HG02642 (cell line): ENCODE data around the gene ASB18.

Experiments used
- ATAC-seq: cut with Tn5 transposase; IDR thresholded peaks from one replicate; pipeline ENCODE4 v1.9.1; 2021; ENCODE audit warnings: mild to moderate bottlenecking; ENCODE audit not compliant: unreplicated experiment, poor library complexity

The ASB18 gene

DNA sequence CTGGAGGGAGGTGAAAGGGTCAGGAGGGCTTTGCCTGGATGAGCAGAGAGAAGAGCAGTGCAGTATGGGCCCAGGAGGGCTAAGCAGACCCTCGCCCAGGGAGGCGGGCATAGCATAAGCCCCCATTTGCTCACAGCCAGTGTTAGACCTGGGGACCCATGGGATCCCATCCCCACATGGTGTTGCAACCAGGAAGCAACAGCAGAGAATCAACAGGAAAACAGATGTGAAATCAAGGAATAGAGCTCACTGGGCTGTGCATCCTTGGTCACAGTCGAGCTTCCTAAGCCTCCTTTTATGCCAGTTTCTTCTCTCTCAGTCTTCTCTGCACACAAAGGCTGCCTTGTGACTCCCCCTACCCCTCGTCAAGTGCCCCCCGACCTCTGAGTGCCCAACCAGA lies 19.9 kb downstream of the ASB18 start:
- no peak for ATAC-seq

DNA sequence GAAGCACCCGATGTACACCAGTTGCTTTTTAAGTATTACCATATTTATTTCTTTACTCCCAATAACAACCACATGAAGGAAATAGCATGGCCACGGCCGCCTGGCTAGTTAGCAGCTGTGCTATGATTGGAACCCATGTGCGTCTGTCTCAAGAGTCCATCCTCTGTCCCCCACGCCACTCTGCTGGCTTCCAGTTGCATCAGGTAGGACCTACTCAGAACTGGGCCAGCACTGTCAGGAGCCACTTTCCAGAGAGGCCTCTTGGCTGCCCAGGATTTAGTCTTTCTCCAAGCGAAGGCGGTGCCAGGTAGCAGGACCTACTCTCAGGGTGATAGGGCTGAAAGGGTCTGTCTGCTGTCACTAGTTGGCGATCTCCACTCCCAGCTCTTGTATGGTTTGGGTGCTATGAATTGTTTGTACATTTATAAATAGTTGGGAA lies 22.1 kb downstream of the ASB18 start:
- no peak for ATAC-seq

DNA sequence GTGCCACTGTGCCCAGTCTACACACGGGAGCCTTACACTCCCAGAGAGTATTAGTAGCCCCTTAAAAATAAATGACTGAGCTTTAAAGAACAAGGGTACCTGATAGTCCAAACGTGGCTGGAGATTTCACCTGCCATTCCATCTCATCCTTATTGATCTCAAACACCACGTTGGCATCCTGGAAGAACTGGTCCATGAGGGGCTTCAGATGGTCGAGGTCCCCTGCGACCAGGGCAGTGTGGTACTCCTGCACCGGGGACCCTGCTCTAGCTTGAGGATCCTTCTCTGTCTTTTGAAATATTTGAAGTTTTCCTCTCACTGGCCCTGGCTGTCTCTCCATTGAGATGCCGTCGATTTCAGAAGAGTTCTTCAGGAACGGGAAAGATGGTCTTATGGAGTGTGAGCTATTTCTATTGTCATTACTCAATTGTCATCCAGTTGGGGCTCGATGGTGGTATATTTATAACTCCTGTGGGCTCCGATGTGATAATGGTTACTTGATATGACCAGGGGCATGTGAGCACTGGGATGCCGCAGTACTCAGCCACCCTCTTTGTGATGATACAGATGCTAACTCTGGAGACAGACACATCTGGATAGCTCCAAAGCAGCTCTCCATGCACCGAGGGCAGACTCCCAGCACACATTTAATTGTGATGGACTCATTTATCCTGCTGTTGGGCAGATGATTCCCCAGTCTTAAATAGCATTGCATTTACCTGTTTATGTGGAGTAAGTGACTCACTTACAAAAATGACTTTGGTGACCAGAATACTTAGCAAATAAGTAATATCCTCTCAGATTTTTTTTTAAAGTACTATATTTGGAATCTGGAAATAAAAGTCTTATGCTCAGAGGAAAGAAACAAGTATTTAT lies 22.8 kb downstream of the ASB18 start:
- ATAC-seq: no peak

DNA sequence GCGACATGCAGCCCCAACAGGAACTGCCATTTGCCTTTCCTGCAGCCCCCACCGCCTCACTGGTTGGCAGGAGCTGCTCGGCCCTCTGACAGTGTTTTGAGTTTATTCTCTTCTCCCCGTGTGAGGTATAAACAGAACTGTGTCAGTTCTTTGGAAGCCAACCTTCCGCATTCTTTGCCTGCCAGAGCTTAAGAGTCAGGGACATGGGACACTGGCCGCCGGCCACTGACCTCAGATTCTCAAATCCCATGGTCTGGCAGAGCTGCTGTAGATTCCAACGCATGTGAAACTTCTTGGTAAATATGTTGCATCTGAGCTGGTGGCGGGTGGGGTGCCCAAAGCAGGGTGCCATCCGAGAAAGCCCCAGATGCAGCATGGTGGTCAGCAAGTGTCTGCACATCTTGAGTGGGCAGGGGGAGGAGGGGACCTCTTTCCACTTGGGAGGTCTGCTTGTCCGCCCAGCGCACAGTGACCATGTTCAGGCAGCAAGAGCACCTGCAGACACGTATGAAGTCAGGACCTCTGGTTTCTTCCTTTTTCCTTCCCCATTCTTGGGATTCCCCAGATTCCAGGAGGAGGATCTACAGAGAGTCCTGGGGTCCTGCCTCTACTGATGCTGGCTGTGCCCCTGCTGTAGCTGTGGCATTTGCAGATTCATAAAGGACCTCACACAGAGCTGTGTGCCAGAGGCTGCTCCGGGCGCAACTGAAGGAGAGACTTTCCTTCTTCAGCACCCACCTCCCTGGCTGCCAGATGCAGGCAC lies 23.8 kb downstream of the ASB18 start:
- no peak for ATAC-seq

DNA sequence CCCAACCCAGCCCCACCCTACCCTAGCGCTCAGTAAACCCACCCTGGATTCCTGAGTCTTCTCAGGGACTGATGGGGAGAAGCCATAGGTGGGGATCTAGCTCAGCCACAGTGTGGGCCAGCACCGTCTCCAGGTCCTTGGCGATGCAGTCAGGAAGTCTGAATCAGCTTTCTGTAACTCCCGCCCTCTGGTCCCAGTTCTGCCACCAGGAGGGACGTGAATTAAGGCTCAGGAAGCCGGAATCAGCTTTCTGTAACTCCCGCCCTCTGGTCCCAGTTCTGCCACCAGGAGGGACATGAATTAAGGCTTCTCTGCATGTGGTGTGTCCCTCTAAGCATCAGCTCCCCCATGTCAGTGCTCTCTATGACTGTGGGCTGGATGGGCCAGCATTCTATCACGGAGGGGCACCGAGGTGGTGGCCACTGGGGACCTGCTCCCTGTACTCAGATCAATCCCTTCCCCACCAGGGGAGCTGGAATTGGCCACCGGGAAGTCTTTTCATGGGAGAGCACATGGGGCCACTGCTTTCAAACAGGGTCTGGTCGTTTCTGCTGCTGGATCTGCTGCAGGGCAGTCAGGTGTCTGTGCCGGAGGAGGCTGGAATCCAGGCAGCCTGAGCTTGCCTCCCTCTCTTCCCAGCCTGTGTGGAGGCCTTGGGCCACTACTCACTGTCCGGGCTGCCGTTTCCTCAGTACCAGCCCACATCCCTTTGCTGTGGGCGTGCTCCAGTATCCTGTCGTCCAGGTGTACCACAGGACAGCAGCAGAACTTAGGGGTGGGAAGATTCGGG lies 24.7 kb downstream of the ASB18 start:
- ATAC-seq: no peak

DNA sequence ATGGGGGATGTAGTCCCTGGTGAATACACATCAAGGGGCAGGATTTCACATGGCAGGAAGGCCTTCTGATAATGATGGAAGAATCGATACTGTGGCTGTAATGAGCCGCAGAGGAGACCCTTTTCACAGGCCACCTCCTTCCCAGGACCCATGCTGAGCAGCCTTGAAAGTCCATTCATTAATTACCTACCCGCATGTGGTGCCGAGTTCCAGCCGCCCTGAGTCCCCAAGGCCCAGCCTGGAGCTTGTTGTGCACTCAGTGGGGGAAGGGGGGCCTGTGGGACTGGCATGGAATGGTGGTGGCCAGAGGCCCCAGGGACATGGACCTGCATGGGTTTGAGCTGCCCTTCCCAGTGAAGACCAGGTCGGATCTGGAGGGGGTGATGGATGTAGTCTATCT lies 25.5 kb downstream of the ASB18 start:
- no peak for ATAC-seq

DNA sequence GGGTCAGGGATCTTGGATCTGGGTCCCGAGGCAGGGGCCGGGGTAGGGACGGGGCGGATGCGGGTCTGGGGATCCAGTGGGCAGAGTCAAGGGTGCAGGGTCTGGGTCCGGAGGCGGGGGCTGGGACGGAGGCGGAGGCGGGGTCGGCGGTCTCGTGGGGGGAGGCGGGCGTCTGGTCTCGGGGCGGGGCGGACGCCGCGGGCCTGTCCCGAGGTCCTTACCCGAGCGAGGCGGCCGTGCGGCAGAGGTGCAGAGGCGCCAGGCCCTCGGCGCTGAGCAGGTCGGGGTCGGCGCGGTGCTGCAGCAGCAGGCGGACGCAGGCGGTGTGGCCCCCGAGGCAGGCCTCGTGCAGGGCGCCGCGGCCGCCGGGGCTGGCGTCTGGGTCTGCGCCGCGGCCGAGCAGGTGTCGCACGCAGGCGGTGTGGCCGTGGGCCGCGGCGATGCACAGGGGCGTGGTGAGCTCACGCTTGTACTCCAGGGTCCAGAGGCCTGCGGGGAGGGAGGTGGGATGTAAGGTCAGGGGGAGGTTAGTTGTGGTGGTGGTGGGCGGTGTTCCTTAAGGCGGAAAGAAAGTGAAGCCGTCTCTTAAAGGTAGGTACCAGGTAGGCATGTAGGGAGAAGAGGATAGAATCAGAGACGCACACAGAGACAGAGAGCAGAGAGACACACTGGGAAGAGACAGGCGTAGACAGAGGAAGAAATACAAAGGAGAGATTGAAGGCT lies 26.6 kb downstream of the ASB18 start:
- ATAC-seq: no peak

DNA sequence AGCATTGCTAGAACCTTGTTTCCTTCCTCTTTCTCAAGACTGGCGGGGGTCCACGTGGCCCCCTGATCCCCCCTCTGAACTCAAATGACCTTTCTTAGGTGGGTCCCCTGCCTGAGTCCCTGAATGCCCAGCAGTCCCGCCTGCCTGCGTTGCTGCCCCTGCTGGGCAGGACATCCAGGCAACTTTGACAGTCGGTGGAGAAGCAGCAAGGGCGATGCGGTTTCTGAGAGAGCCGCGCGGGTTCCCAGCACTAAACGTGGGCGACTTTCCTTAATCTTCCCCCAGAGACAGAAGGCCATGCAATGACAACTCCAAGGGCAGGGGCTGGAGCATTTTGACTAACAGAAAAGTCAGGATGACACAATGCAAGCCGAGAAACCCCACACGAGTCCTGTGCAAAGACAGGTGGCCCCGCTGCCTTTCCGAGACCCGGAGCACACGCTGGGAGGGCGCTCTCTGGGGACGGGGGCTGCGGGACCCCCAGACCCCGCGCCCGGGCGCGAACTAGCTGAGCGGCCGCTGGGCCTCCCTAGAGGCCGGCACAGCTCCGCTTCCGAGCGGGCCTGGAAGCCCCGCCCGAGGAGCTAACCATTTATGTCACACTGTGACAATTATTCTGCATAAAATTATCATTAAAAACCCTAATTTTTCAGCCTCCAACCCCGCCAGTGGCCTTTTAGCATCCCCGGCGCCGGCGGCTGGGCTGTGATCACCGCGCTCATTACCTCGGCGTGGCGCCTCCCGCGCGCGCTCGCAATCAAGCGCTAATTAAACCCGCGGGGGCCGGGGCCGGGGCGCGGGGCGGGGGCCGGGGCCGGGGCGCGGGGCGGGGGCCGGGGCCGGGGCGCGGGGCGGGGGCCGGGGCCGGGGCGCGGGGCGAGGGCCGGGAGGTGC lies 27.4 kb downstream of the ASB18 start:
- ATAC-seq: no peak

DNA sequence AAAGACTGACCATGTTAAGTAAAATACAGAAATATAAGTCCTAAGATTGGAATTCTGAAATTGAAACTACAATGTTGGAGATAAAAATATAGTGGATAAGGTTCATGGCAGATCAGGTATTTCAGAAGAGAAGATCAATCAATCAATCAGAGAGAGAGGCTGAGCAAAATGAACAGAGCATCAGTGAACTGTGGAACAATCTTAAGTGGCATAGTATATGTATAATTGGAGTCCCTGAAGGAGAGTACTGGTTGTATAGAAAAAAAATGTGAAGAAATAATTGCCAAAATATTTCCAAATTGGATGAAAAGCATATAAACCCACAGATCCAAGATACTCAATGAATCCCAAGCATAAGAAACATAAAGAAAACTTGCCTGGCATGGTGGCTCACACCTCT lies 35.0 kb downstream of the ASB18 start:
- ATAC-seq: no peak

DNA sequence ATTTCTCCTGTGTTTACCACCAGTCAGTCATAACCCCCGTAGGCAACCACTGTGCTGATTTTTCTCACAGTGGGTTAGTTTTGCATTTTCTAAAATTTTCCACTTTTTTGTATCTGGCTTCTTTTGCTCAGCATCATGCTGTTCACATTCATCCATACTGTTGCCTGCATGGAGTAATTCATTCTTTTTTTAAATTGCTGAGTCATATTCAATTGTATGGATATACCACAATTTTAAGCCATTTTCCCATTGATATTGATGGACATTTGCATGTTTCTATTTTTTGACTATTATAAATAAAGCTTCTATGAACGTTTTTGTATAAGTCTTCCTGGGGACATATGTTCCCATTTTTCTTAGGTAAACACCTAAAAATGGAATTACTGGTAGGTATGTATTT lies 40.5 kb downstream of the ASB18 start:
- no peak for ATAC-seq

DNA sequence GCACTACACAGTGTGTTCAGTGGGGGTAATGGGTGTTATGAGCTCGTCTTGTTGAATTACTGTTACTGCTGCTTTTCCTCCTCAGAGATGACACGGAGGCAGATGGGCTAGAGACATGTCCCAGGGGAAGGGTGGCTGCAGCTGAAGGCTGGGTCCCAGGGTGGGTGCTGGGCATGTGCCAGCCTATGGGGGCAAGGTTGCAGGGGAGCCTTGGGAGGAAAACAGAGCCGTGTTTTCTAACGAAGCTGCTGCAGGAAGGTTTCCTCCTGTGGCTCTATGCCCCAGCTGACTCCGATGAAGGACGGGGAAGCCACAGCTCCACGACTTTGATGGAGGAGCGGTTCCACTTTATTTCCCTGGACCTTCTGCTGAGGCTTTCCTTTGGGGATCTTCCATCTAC lies 42.4 kb downstream of the ASB18 start:
- no peak for ATAC-seq

DNA sequence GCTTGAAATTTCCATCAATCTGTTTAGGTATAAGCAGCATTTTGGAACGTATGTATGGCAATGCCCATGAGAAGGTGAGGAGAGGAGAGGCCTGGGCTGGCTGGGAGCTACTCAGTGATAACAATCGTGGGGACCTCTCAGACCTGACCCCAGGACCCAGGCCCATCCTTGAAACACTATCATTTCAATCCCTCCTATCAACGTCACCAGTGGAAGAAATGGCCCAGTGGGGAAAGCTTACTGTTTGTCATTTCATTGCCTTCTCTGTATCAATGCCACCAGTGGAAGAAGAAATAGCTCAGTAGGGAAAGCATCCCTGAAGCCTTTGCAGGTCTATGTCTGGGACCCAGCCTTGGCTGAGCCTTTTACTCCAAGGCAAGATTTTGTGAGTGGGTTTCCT lies 44.8 kb downstream of the ASB18 start:
- no peak for ATAC-seq

DNA sequence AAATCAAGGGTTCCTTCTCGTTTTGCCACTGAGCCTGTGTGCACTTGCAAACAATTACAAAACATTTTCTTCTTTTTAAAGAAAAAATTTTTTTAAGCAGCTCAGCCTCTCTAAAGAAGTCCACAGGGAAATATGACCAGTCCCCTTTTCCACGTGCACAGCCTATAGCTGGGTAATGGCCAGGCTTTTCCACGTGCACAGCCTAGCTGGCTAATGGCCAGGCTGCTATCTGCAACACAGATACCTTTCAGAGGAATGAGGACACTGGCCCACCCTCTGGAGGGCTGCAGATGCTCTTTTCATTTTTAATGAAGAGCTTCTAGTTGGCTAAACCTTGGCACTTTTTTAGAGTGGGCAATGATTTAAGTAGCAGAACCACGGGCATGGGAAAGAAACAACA lies 46.3 kb downstream of the ASB18 start:
- ATAC-seq: no peak

DNA sequence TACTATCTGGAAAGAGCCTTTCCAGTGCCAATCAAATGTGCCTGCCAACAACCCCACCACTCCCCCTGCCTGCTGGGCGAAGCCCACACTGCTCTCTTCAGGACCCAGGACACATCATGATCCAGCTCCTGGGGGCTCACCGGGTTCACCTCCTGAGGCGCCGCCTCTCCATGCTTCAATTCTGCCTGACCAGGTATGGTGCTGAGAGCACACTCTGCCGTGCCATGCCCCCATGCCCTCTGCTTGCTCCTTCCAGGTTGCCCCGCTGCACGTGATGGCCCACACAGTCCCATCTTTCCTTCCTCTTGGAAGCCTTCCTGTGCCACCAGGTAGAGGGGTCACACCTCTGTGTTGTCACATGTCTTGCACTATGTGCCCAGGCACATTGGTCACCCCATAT lies 47.5 kb downstream of the ASB18 start:
- ATAC-seq: no peak

DNA sequence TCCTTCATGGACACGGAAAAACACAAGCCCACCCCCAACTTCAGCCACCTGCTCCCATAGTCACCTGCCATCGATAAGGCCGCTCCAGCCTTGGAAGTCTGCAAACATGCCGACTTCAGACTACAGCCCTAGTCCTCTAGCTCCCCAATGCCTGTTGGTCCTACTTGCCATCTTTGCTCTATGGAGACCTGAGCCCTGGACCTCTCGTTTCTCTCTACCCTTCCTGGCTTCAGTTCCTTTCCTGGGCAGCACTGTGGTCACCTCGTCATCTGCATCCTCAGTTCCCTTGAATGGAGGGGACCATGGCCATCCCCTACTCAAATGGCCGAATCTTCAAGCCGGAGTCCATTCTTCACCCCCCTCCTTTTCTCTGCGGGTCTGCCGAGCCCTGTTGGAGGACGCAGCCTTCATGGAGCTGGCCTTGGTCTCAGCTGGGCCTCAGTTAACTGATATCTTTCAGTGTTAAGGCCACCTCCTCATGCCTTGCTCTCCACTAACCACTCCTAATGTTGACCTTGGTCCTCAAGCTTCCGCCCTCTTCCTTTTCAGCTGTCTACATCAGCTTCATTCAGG lies 48.4 kb downstream of the ASB18 start:
- ATAC-seq: no peak

DNA sequence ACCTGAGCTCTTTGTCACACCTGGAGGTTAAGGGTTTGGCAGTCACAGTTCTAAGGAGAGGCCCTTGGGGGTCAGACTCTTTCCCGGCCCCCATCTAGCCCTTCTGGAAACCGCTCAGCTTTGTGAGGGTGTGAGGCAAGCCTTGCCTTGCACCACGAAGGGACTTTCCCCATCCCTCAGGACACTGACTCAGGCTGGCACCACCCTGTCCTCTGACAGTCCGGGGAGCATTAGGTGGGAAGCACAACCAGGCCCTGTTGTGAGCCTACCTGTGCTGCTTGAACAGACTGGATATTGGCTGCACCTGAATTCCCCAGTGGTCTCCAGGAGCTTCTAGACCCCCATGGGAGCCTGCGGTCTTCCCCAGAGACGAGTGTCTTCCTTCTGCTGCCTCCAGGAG lies 49.0 kb downstream of the ASB18 start:
- ATAC-seq: no peak

DNA sequence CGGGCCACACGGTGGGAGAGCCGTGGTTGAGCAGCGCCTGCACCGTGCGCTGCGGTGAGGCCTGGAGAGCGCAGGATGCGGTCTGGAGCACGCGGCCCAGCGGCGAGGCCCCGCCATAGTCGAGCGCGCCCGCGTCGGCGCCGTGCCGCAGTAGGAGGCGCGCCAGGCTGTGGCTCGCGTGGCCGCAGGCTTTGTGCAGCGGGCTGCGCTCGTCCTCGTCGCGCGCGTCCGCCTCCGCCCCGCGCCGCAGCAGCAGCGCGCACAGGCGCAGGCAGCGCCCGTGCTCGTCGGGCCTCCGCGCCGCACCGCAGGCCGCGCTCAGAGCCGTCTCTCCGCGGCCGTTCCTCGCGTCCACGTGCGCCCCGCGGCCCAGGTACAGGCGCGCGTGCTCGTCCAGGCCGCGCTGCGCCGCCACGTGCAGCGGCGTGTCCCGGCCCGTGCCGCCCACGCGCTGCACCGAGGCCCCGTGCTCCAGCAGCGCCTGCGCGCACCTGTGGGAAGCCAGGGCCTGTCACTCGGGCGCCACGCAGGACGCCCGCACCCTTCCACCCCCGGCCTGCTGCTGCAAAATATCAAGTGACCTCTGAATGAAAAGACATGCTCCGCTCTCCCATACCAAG lies 49.7 kb downstream of the ASB18 start:
- ATAC-seq: no peak

DNA sequence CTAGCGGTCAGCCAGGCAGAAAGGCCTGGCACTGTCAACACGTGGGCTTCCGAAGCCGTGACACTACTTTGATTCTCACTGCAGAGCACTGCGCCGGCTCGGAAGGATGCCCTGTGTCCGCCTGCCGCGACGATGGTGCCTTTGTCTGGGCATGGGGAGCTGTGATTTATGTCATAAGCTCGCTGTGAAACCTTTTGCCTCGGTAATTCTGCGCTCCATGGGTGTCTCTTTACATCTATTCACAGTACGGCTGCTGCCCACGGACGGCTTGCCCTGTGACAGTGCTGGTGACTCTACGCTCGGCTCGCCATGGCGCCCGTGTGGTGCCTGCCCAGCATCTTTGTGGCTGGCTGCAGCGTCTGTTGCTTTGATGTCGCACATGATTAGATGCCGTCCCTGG lies 52.9 kb downstream of the ASB18 start:
- no peak for ATAC-seq

DNA sequence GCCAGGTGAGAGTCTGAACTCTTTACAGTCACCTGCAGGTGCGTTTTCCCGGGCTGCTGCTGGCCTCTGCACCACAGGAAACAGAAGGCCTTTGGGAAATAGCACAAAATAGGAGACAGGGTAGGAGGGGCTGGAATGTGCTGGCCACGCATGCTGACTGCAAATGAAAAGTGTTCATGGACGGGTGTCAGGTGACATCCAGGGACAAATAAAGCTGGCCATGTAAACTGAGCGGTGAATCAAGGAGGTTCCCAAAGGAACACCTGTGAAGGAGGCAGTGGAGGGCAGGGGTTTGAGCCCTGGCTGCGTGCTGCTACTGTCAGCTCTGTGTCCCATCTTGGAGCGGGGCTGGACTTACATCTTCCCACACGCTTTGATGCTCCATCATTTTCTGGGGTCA lies 53.7 kb downstream of the ASB18 start:
- ATAC-seq: no peak
